ENCODE data around the gene DNAI1. TPM values are rescaled to one million over a fixed set of nuclear protein-coding genes. Genes with fewer than 3 reads are reported as not detected.

Gene DNAI1
- total and polyA plus RNA-seq, 10 of the 15 experiments (the other 5 are each of a cell fraction or from before 2014, with no cell fraction given), result not detected

DNA sequence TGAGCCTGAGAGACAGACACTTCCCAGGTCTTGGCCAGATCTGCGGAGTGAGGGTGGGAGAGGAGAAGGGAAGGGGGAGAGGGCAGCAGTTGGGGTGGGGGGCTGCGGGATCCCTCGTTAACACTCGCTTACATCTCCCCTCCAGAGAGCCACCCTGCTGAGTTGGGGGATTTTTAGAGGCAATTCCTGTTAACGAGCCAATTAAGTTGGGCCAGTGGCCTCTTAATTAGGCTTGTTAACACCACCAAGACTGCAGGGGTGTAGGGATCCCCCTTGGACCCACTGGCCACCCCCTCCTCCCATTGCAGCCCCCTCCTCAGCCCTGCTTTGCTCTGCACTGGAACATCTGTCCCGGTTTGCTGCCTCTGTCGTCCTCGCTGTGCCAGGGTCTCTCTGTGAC, 107.3 kb downstream of the DNAI1 start:
- TF ChIP-seq, protein P1, sequence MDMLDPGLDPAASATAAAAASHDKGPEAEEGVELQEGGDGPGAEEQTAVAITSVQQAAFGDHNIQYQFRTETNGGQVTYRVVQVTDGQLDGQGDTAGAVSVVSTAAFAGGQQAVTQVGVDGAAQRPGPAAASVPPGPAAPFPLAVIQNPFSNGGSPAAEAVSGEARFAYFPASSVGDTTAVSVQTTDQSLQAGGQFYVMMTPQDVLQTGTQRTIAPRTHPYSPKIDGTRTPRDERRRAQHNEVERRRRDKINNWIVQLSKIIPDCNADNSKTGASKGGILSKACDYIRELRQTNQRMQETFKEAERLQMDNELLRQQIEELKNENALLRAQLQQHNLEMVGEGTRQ (IDR thresholded peaks at IDR 0.05; ENCODE audit: borderline replicate concordance, low read depth, low read length), result no peak
- TF ChIP-seq, protein P2, sequence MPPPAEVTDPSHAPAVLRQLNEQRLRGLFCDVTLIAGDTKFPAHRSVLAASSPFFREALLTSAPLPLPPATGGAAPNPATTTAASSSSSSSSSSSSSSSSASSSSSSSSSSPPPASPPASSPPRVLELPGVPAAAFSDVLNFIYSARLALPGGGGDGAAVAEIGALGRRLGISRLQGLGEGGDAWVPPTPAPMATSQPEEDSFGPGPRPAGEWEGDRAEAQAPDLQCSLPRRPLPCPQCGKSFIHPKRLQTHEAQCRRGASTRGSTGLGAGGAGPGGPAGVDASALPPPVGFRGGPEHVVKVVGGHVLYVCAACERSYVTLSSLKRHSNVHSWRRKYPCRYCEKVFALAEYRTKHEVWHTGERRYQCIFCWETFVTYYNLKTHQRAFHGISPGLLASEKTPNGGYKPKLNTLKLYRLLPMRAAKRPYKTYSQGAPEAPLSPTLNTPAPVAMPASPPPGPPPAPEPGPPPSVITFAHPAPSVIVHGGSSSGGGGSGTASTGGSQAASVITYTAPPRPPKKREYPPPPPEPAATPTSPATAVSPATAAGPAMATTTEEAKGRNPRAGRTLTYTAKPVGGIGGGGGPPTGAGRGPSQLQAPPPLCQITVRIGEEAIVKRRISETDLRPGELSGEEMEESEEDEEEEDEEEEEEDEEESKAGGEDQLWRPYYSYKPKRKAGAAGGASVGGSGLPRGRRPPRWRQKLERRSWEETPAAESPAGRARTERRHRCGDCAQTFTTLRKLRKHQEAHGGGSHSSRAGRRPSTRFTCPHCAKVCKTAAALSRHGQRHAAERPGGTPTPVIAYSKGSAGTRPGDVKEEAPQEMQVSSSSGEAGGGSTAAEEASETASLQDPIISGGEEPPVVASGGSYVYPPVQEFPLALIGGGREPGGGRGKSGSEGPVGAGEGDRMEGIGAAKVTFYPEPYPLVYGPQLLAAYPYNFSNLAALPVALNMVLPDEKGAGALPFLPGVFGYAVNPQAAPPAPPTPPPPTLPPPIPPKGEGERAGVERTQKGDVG (CRISPR knock-in tag; IDR thresholded peaks at IDR 0.05), result no peak
- TF ChIP-seq TCF3 (IDR thresholded peaks at IDR 0.05; ENCODE audit: borderline replicate concordance, insufficient read depth, low read depth, low read length) (no peak), KDM1A (IDR thresholded peaks at IDR 0.05; ENCODE audit: borderline replicate concordance) (no peak), HDGF (IDR thresholded peaks at IDR 0.05) (no peak)
- no TSS peak for BruUV-seq (replicated peaks)
- no peak overlapping the region for H3K4me3 ChIP-seq
- FAIRE-seq (no peak), ATAC-seq (no peak), DNase-seq (ENCODE audit: low read depth, low spot score) (no peak)
- in situ Hi-C loops (cut with MboI) (no loop called here), intact Hi-C loops (cut with micrococcal nuclease; ENCODE audit: unreplicated experiment) (no loop called here)
- peaks cover 3% of the 10 kb centered on the region; the same call in 1 of the 2 replicates for H4K20me1 ChIP-seq (ENCODE audit: control insufficient read depth, insufficient read depth)
- ChIA-PET POLR2A (no interaction called here), RAD21 (ENCODE audit: unreplicated experiment) (no interaction called here), CTCF (no interaction called here), SMC1A (ENCODE audit: uncharacterized antibody, unreplicated experiment) (interaction anchor here (0.5 kb wide), 1 partner anchor 131 kb away, joined by 3 read pairs; no protein-coding TSS in a partner anchor)
- 35% methylated on average over 7 of the region's 8 CpGs for WGBS (ENCODE audit: insufficient coverage, insufficient replicate concordance, low lambda C conversion rate, missing lambda C conversion rate)
- peaks cover 6 to 9% of the 10 kb centered on the region in 2 experiments; a peak in 3 of 4 replicates for H3K27me3 ChIP-seq (replicated peaks in 1 of 2; ENCODE audit: control insufficient read depth in 2 of 2, insufficient read depth in 2 of 2, low read length in 1 of 2)
- H3K4me2 ChIP-seq (ENCODE audit: control insufficient read depth, insufficient read depth), result no peak overlapping the region
- H2AFZ ChIP-seq (ENCODE audit: control insufficient read depth, low read depth, low read length), result no peak overlapping the region
- no peaks in the 10 kb centered on the region for H3K79me2 ChIP-seq (ENCODE audit: control insufficient read depth, insufficient read depth, low read length)
- no peak overlapping the region for H3K9ac ChIP-seq (ENCODE audit: control insufficient read depth, insufficient read depth, low read length)
- H3K27ac ChIP-seq (ENCODE audit: control insufficient read depth, insufficient read depth), result no peak overlapping the region
- no peaks in the 10 kb centered on the region for H3K4me1 ChIP-seq (ENCODE audit: control insufficient read depth, insufficient read depth, low read length)
- H3K36me3 ChIP-seq (ENCODE audit: control insufficient read depth in 2 of 2, insufficient read depth in 2 of 2, low read length in 1 of 2), result no peaks in the 10 kb centered on the region
- peaks cover 6% of the 10 kb centered on the region; the same call in 2 of the 3 replicates for H3K9me3 ChIP-seq (replicated peaks; ENCODE audit: control insufficient read depth, insufficient read depth, low read length)

Data from GM12878 (cell line).